Right lobe of liver (tissue), 4 donors: ENCODE measurements around the gene C16orf46.

Source experiments
- POLR2A ChIP-seq: fragments of 450-650 bp; IDR thresholded peaks from one replicate; pipeline ENCODE4 v1.6.1; 2017; ENCODE audit warnings: antibody characterized with exemption, mild to moderate bottlenecking
- TF ChIP-seq, protein P1 (sequence below), 4 donors: fragments of 200-600 bp in 3 of 4; fragments of 450-650 bp in 1 of 4; IDR thresholded peaks; one replicate each; pipeline versions ENCODE4 v1.5.1 to v1.8.0; 2016 to 2022; ENCODE audit warnings: antibody characterized with exemption in 4 of 4, mild to moderate bottlenecking in 2 of 4
- donor health status: DM: no; HTN: no; CAD: no.
- donor health status: DM: no; HTN: no; CAD: no.
- donor health status: DM: no; HTN: yes; CAD: no.

DNA sequence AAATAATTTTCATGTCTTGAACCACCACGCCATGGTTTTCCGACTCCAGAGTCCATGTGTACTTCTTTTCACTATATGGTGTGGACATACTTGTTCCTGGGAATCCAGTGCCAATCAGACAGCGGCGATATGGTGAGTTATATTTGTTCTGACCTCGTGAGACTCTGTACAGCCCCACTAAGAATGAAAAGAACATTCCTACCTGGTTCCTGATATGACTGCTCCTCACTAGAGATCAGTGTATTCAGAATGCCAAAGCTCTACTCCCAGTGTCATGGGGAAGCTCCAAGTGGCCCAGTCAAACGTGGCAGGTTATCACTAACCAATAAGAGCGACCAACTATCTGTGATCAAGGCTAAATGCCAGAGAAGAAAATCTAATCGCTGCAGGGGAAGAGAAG, 6.1 kb downstream of the C16orf46 start:
- TF ChIP-seq, protein P1, sequence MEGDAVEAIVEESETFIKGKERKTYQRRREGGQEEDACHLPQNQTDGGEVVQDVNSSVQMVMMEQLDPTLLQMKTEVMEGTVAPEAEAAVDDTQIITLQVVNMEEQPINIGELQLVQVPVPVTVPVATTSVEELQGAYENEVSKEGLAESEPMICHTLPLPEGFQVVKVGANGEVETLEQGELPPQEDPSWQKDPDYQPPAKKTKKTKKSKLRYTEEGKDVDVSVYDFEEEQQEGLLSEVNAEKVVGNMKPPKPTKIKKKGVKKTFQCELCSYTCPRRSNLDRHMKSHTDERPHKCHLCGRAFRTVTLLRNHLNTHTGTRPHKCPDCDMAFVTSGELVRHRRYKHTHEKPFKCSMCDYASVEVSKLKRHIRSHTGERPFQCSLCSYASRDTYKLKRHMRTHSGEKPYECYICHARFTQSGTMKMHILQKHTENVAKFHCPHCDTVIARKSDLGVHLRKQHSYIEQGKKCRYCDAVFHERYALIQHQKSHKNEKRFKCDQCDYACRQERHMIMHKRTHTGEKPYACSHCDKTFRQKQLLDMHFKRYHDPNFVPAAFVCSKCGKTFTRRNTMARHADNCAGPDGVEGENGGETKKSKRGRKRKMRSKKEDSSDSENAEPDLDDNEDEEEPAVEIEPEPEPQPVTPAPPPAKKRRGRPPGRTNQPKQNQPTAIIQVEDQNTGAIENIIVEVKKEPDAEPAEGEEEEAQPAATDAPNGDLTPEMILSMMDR (IDR thresholded peaks at IDR 0.05) = no peak
- no peak for TF ChIP-seq POLR2A
